HepG2 (cell line): ENCODE measurements around the gene ACTN4. TPM values are rescaled to one million over a fixed set of nuclear protein-coding genes. Genes with fewer than 3 reads are reported as not detected.
A peak's percentile ranks its signal among the peaks of the same experiment; 100 is the strongest.

Experiments used
- ARHGAP35 ChIP-seq: sonication (generic); formaldehyde crosslinking; IDR thresholded peaks from 2 replicates; pipeline ENCODE4 v1.9.0; 2022; ENCODE audit warnings: mild to moderate bottlenecking, inconsistent platforms, moderate library complexity, missing genetic modification reagents, borderline replicate concordance
- ATF2 ChIP-seq: sonication (generic); formaldehyde crosslinking; IDR thresholded peaks from 2 replicates; pipeline ENCODE4 v1.4.0; 2020; ENCODE audit warnings: missing genetic modification reagents
- ATM ChIP-seq: fragments of 450-650 bp; IDR thresholded peaks from 2 replicates; pipeline ENCODE4 v1.7.1; 2017; ENCODE audit warnings: mild to moderate bottlenecking, borderline replicate concordance
- CREBL2 ChIP-seq: sonication (generic); formaldehyde crosslinking; IDR thresholded peaks from 2 replicates; pipeline ENCODE4 v1.8.1; 2023; ENCODE audit warnings: missing genetic modification reagents, mild to moderate bottlenecking, borderline replicate concordance
- E2F1 ChIP-seq: sonication (generic); formaldehyde crosslinking; IDR thresholded peaks from 2 replicates; pipeline ENCODE4 v1.5.0; 2020; ENCODE audit warnings: missing genetic modification reagents
- HDAC6 ChIP-seq: fragments of 200-600 bp; sonication (generic); IDR thresholded peaks from 2 replicates; pipeline ENCODE4 v1.7.0; 2017; ENCODE audit warnings: mild to moderate bottlenecking, antibody characterized with exemption, low read length, low read depth
- HNRNPL ChIP-seq: fragments of 200-400 bp; formaldehyde crosslinking; IDR thresholded peaks from 2 replicates; pipeline ENCODE4 v1.6.1; 2017; ENCODE audit warnings: mild to moderate bottlenecking, low read depth, low read length
- HOXA9 ChIP-seq: sonication (generic); formaldehyde crosslinking; IDR thresholded peaks from 2 replicates; pipeline ENCODE4 v1.8.1; 2022; ENCODE audit warnings: missing genetic modification reagents, mild to moderate bottlenecking, moderate library complexity, borderline replicate concordance
- IRF1 ChIP-seq: sonication (generic); formaldehyde crosslinking; IDR thresholded peaks from 2 replicates; pipeline ENCODE4 v1.4.0; 2020; ENCODE audit warnings: low read depth, mild to moderate bottlenecking, missing genetic modification reagents
- IRF9 ChIP-seq: sonication (generic); formaldehyde crosslinking; IDR thresholded peaks from 2 replicates; pipeline ENCODE4 v1.8.0; 2022; ENCODE audit warnings: missing genetic modification reagents, mild to moderate bottlenecking, borderline replicate concordance
- KAT2B ChIP-seq: fragments of 150-350 bp; IDR thresholded peaks from 2 replicates; pipeline ENCODE4 v1.6.1; 2014; ENCODE audit warnings: low read depth, low read length, borderline replicate concordance
- KAT7 ChIP-seq: IDR thresholded peaks from 2 replicates; pipeline ENCODE4 v1.6.1; 2018; ENCODE audit warnings: borderline replicate concordance, missing compliant biosample characterization
- KMT2A ChIP-seq: sonication (generic); formaldehyde crosslinking; IDR thresholded peaks from 2 replicates; pipeline ENCODE4 v1.4.0; 2020; ENCODE audit warnings: missing genetic modification reagents
- NFKBIZ ChIP-seq: IDR thresholded peaks from 2 replicates; pipeline ENCODE4 v1.6.1; 2018; ENCODE audit warnings: missing genetic modification reagents, missing compliant biosample characterization
- NONO ChIP-seq, 2 experiments: fragments of 450-650 bp in 1 of 2; sonication (generic) in 1 of 2; formaldehyde crosslinking in 1 of 2; IDR thresholded peaks in 1 of 2; conservative IDR thresholded peaks in 1 of 2; 2 replicates each; pipeline versions ENCODE4 v1.6.1 to v1.8.0; 2017 to 2022; ENCODE audit warnings: mild to moderate bottlenecking in 1 of 2, missing genetic modification reagents in 1 of 2, moderate library complexity in 1 of 2
- REL ChIP-seq: sonication (generic); formaldehyde crosslinking; conservative IDR thresholded peaks from 2 replicates; pipeline ENCODE4 v1.8.0; 2022; ENCODE audit warnings: mild to moderate bottlenecking, missing genetic modification reagents, moderate library complexity
- TBX2 ChIP-seq: sonication (generic); formaldehyde crosslinking; IDR thresholded peaks from 2 replicates; pipeline ENCODE4 v1.5.0; 2020; ENCODE audit warnings: missing genetic modification reagents, mild to moderate bottlenecking, borderline replicate concordance
- ZFP62 ChIP-seq: sonication (generic); formaldehyde crosslinking; IDR thresholded peaks from 2 replicates; pipeline ENCODE4 v1.4.0; 2020; ENCODE audit warnings: missing genetic modification reagents
- ZNF577 ChIP-seq: sonication (generic); formaldehyde crosslinking; IDR thresholded peaks from 2 replicates; pipeline ENCODE4 v1.4.0; 2020; ENCODE audit warnings: mild to moderate bottlenecking, low read depth, missing genetic modification reagents, borderline replicate concordance
- ZNF614 ChIP-seq: IDR thresholded peaks from 2 replicates; pipeline ENCODE4 v1.6.1; 2018; ENCODE audit warnings: missing biosample characterization, missing genetic modification reagents, inconsistent platforms, borderline replicate concordance
- ZNF639 ChIP-seq: conservative IDR thresholded peaks from 2 replicates; pipeline ENCODE4 v1.6.1; 2018; ENCODE audit warnings: missing genetic modification reagents
- polyA plus RNA-seq, 8 experiments: library from polyadenylated mRNA; depleted of rRNA in 3 of 8; stranded (reverse) in 7 of 8; unstranded in 1 of 8; fragments of >200 nt; fragmentation: Illumina TruSeq in 4 of 8; extraction: Trizol in 4 of 8; gene quantifications; 2 replicates each; pipeline versions ENCODE4 v1.2.1 to v1.2.3, GENCODE V29; 2011 to 2016; ENCODE audit warnings: low read depth in 4 of 8, missing spikeins in 1 of 8, mixed read lengths in 1 of 8; ENCODE audit not compliant: insufficient read depth in 1 of 8
- total RNA-seq, 5 experiments: library from RNA; depleted of rRNA; stranded (reverse); fragments of >200 nt; fragmentation: Illumina TruSeq; extraction: Trizol; gene quantifications; 2 replicates each; pipeline ENCODE4 v1.2.3, GENCODE V29; 2016; ENCODE audit warnings: low read depth in 1 of 5

Gene ACTN4
- total and polyA plus RNA-seq, 2 of the 13 experiments (the other 11 are each of a cell fraction or from before 2014, with no cell fraction given) = 171 to 192 TPM

- peak; percentile 85 for TF ChIP-seq E2F1 (CRISPR knock-in tag)
- no peak for TF ChIP-seq HOXA9 (CRISPR knock-in tag)
- no peak for TF ChIP-seq ZNF577
- no peak for TF ChIP-seq HDAC6
- TF ChIP-seq ATM = no peak
- TF ChIP-seq KAT7 (CRISPR knock-in tag) = no peak
- TF ChIP-seq IRF9 (CRISPR knock-in tag) = peak; percentile 61; the same call in 1 of the 2 replicates
- TF ChIP-seq NFKBIZ (CRISPR knock-in tag) = peak; percentile 30; the same call in 1 of the 2 replicates
- TF ChIP-seq NONO (IDR thresholded peaks at IDR 0.05) = no peak
- TF ChIP-seq NONO (CRISPR knock-in tag; conservative IDR thresholded peaks at IDR 0.05) = 0 out of 2 replicates have a peak, but pooled peaks have one; percentile 47
- no peak for TF ChIP-seq KAT2B
- TF ChIP-seq REL (CRISPR knock-in tag) = 0 out of 2 replicates have a peak, but pooled peaks have one; percentile 20
- peak; percentile 95 for TF ChIP-seq ZNF639 (CRISPR knock-in tag)
- TF ChIP-seq TBX2 = peak; percentile 76
- TF ChIP-seq IRF1 = no peak
- no peak for TF ChIP-seq ARHGAP35 (CRISPR knock-in tag)
- TF ChIP-seq ZNF614 (CRISPR knock-in tag) = peak; percentile 47; the same call in 1 of the 2 replicates
- TF ChIP-seq HNRNPL = no peak
- no peak; the same call in 1 of the 2 replicates for TF ChIP-seq CREBL2 (CRISPR knock-in tag)
- no peak; the same call in 1 of the 2 replicates for TF ChIP-seq KMT2A (CRISPR knock-in tag)
- no peak for TF ChIP-seq ZFP62 (CRISPR knock-in tag)
- no peak; the same call in 1 of the 2 replicates for TF ChIP-seq ATF2 (CRISPR knock-in tag)
Measured at GRCh38 chr19:38618590-38619360, 28.7 kb upstream of the ACTN4 start, which contains the start of gene EIF3K (continued).
